Central memory CD8-positive, alpha-beta T cell (primary cell): Measurements from ENCODE around the gene ZNF473.
"Not testable (repeated sequence)": the region's sequence is repeated elsewhere in the genome, so short reads cannot be mapped to it uniquely, and the experiment has no call there.

Source experiments
- ATAC-seq: fragments of 150-1000 bp; cut with Tn5 transposase; replicated peaks from 2 replicates; pipeline ENCODE4 v1.10.0; 2022; ENCODE audit warnings: mild to moderate bottlenecking, moderate FRiP score, moderate number of reproducible peaks; ENCODE audit not compliant: poor library complexity, severe bottlenecking; ENCODE audit errors: extremely low read depth
- DNase-seq, 2 donors: peaks; one replicate each; pipeline ENCODE4 v3.0.0; 2021; ENCODE audit warnings: low spot score in 2 of 2
- H3K27ac Mint-ChIP-seq: one replicate; pipeline ENCODE4 v1.8.0; 2022; ENCODE audit warnings: low read depth, mild to moderate bottlenecking, moderate library complexity, mixed read lengths
- H3K27me3 Mint-ChIP-seq: one replicate; pipeline ENCODE4 v1.8.0; 2022; ENCODE audit warnings: mixed read lengths
- H3K36me3 Mint-ChIP-seq: one replicate; pipeline ENCODE4 v1.8.0; 2022; ENCODE audit warnings: mild to moderate bottlenecking, moderate library complexity, mixed read lengths; ENCODE audit not compliant: insufficient read depth
- H3K4me1 Mint-ChIP-seq: one replicate; pipeline ENCODE4 v1.8.0; 2022; ENCODE audit warnings: mixed read lengths
- H3K4me3 Mint-ChIP-seq: one replicate; pipeline ENCODE4 v1.8.0; 2022; ENCODE audit warnings: mild to moderate bottlenecking, moderate library complexity, mixed read lengths
- H3K9me3 Mint-ChIP-seq: one replicate; pipeline ENCODE4 v1.8.0; 2022; ENCODE audit warnings: mixed read lengths

Gene ZNF473

GRCh38 chr19:50065938-50066337 lies 40.1 kb downstream of the ZNF473 start:
- ATAC-seq (no peak), DNase-seq (no peak)
- Mint-ChIP-seq H3K36me3 (no peaks in the 10 kb centered on the region), H3K4me1 (no peaks in the 10 kb centered on the region), H3K9me3 (no peaks in the 10 kb centered on the region), H3K4me3 (no peak overlapping the region), H3K27me3 (peaks cover 33% of the 10 kb centered on the region), H3K27ac (no peak overlapping the region)

GRCh38 chr19:50067575-50067974 lies 41.8 kb downstream of the ZNF473 start:
- H3K4me1 Mint-ChIP-seq, result no peaks in the 10 kb centered on the region
- DNase-seq, result no peak
- H3K4me3 Mint-ChIP-seq, result no peak overlapping the region
- H3K27me3 Mint-ChIP-seq, result peaks cover 33% of the 10 kb centered on the region
- no peak for ATAC-seq
- H3K9me3 Mint-ChIP-seq, result no peaks in the 10 kb centered on the region
- no peaks in the 10 kb centered on the region for H3K36me3 Mint-ChIP-seq
- no peak overlapping the region for H3K27ac Mint-ChIP-seq

GRCh38 chr19:50068382-50068781 lies 42.6 kb downstream of the ZNF473 start:
- H3K4me3 Mint-ChIP-seq, H3K36me3 Mint-ChIP-seq, H3K4me1 Mint-ChIP-seq, ATAC-seq, DNase-seq, H3K9me3 Mint-ChIP-seq, H3K27ac Mint-ChIP-seq: not testable (repeated sequence)
- peaks cover 33% of the 10 kb centered on the region for H3K27me3 Mint-ChIP-seq

DNA sequence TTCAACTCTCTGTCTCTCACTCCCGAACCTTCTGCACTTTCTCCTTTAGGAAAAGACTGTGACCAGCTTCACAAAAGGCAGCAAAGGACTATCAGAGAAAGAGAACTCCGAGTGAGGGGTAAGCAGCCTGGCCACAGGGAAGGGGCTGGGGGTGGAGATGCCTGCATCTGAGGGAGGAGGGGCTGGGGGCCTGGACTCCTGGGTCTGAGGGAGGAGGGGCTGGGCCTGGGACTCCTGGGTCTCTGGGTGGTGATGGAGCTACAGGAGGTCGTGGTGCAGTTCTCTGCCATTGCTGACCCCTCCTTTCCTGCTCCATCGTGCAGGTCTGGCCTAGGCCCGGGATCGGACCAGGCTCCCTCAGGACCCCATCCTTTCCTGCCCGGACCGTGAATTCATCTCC lies 49.3 kb downstream of the ZNF473 start:
- not testable (repeated sequence) for ATAC-seq, H3K9me3 Mint-ChIP-seq, DNase-seq, H3K36me3 Mint-ChIP-seq, H3K27ac Mint-ChIP-seq, H3K4me1 Mint-ChIP-seq, H3K4me3 Mint-ChIP-seq
- peaks cover 11% of the 10 kb centered on the region for H3K27me3 Mint-ChIP-seq

DNA sequence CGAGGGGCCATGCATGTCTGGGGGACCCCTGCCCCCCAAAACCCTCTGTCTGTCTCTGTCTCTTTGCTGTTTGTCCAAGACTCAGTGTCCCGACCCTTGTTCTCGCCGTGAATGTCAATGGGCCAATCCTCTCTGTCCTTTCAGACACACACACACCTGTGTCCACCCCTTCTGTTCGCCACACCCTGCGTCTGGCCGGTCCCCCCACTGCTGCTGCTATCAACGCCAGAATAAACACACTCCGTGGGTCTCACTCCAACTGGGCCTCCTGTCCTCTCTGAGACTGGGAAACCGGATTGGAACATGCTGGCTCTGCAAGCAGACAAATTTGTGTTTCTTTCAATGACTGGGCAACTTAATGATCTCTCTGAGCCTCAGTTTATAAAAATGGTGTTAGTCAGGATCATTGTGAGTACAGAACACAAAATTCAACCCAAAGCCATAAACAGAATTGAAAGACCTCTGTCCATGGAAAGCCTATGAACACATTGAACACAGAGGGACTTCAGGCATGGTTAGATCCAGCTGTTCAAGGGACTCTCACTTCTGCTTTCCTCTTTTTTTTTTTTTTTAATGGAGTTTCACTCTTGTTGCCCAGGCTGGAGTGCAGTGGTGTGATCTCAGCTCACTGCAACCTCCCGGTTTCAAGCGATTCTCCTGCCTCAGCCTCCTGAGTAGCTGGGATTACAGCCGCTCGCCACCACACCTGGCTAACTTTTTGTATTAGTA lies 50.0 kb downstream of the ZNF473 start:
- H3K36me3 Mint-ChIP-seq, H3K4me1 Mint-ChIP-seq, H3K9me3 Mint-ChIP-seq, ATAC-seq, H3K27ac Mint-ChIP-seq, DNase-seq, H3K4me3 Mint-ChIP-seq: not testable (repeated sequence)
- H3K27me3 Mint-ChIP-seq, result peaks cover 11% of the 10 kb centered on the region

- DNase-seq, H3K4me1 Mint-ChIP-seq, H3K27ac Mint-ChIP-seq, H3K9me3 Mint-ChIP-seq, ATAC-seq, H3K36me3 Mint-ChIP-seq, H3K4me3 Mint-ChIP-seq: not testable (repeated sequence)
- peaks cover 11% of the 10 kb centered on the region for H3K27me3 Mint-ChIP-seq
Observed at GRCh38 chr19:50076581-50077355, 51.0 kb downstream of the ZNF473 start.

DNA sequence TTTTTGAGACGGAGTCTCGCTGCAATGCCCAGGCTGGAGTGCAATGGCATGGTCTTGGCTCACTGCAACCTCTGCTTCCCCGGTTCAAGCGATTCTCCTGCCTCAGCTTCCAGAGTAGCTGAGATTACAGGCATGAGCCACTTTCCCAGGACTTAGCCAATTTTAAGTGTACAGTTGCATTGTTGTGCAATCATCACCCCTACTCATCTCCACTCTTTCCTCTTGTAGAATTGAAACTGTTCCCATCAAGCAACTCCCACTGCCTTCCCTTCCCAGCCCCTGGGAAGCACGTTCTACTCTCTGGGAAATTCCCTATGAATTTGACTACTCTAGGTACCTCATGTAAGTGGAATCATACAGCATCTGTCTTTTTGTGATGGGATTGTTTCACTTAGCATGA lies 53.2 kb downstream of the ZNF473 start:
- not testable (repeated sequence) for H3K27ac Mint-ChIP-seq, H3K4me1 Mint-ChIP-seq, H3K36me3 Mint-ChIP-seq, H3K9me3 Mint-ChIP-seq, DNase-seq, ATAC-seq, H3K4me3 Mint-ChIP-seq
- peaks cover 20% of the 10 kb centered on the region for H3K27me3 Mint-ChIP-seq

- not testable (repeated sequence) for H3K9me3 Mint-ChIP-seq, H3K36me3 Mint-ChIP-seq, ATAC-seq, DNase-seq, H3K4me3 Mint-ChIP-seq, H3K27ac Mint-ChIP-seq, H3K4me1 Mint-ChIP-seq
- H3K27me3 Mint-ChIP-seq, result peaks cover 15% of the 10 kb centered on the region
Observed at GRCh38 chr19:50084440-50084839, 58.6 kb downstream of the ZNF473 start.

GRCh38 chr19:50087153-50087552 lies 61.3 kb downstream of the ZNF473 start:
- peaks cover 15% of the 10 kb centered on the region for H3K27me3 Mint-ChIP-seq

DNA sequence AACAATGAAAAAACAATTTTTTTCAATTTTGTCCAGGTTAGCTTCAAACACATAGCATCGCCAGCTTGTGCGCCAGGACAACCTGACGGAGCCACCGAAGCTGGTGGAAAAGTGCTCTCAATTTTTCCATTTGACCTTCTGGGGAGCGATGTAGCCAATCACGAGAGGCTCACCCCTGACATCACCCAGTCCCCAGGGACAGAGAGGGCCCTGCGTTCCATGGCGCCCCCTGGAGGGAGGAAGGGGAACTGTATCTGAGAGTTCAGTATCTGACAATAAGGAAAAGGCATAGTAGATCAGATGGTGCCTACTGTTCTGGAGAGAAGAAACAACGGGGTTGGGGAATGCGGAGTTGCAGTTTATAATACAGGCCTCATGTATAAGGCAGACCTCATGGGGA lies 64.9 kb downstream of the ZNF473 start:
- H3K9me3 Mint-ChIP-seq, H3K36me3 Mint-ChIP-seq, H3K27me3 Mint-ChIP-seq, ATAC-seq, H3K4me1 Mint-ChIP-seq, H3K4me3 Mint-ChIP-seq, DNase-seq, H3K27ac Mint-ChIP-seq: not testable (repeated sequence)

More at GRCh38 chr19:50087153-50087552, 61.3 kb downstream of the ZNF473 start:
- H3K27ac Mint-ChIP-seq, H3K9me3 Mint-ChIP-seq, DNase-seq, H3K4me1 Mint-ChIP-seq, H3K4me3 Mint-ChIP-seq, ATAC-seq, H3K36me3 Mint-ChIP-seq: not testable (repeated sequence)

DNA sequence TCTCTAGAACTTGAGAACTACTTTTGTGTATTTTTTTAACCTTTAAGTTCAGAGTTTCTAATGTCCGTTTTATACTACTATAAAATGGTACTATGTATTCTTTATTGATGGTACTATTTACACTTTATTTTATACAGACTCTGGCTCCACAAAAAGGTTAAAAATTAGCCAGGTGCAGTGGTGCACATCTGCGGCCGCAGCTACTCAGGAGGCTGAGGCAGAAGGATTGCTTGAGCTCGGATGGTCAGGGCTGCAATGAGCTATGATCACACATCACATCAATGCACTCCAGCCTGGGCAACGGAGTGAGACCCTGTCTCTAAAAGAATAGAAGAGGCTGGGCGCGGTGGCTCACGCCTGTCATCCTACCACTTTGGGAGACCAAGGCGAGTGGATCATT lies 66.0 kb downstream of the ZNF473 start:
- ATAC-seq, H3K27me3 Mint-ChIP-seq, H3K9me3 Mint-ChIP-seq, H3K27ac Mint-ChIP-seq, H3K36me3 Mint-ChIP-seq, H3K4me1 Mint-ChIP-seq, H3K4me3 Mint-ChIP-seq, DNase-seq: not testable (repeated sequence)

- not testable (repeated sequence) for DNase-seq, ATAC-seq, H3K9me3 Mint-ChIP-seq, H3K27me3 Mint-ChIP-seq, H3K36me3 Mint-ChIP-seq, H3K4me3 Mint-ChIP-seq, H3K27ac Mint-ChIP-seq, H3K4me1 Mint-ChIP-seq
Observed at GRCh38 chr19:50092597-50092996, 66.8 kb downstream of the ZNF473 start.

DNA sequence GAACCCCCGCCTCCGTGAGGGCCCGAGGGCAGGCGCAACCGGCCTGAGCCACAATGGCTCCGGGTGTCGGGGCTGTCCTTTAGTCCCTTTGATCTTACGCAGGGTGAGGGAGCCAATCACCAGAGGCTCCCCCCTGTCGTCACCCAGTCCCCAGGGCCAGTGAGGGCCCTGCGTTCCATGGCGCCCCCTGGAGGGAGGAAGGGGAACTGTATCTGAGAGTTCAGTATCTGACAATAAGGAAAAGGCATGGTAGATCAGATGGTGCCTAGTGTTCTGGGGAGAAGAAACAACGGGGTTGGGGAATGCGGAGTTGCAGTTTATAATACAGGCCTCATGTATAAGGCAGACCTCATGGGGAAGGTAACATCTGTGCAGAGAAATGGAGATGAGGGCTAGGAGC lies 72.1 kb downstream of the ZNF473 start:
- not testable (repeated sequence) for H3K4me1 Mint-ChIP-seq, ATAC-seq, H3K27me3 Mint-ChIP-seq, DNase-seq, H3K9me3 Mint-ChIP-seq, H3K27ac Mint-ChIP-seq, H3K36me3 Mint-ChIP-seq, H3K4me3 Mint-ChIP-seq
